ENCODE results near the gene PLCB1.

Gene PLCB1

DNA sequence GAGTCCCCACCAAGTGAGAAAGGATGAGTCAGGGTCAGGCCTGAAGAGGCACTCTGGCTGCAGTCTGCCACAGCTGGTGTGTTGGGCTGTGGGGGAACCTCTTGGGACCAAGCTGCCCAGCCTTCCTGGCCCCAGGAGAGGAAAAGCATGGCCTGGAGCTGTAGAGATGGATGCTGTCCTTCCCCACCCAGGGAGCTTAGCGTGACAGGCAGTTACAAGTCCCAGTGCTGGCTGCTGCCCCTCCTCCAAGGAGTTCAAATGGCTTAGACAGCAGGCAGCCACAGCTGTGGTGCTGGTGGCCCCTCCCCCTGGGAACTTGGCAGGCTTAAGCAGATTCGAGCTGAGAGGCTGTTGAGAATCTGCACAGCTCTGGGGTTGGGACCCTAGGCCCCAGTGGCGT, 253.2 kb downstream of the PLCB1 start:
- Histone ChIP-seq H4K20me1 (ENCODE audit: insufficient read depth, low read length) (no peaks in the 10 kb centered on the region), H3K36me3 (ENCODE audit: insufficient read depth, low read length) (no peaks in the 10 kb centered on the region; the same call in 1 of the 2 replicates), H3K27me3 (ENCODE audit: insufficient read depth, low read length) (no peaks in the 10 kb centered on the region), H3K9me3 (ENCODE audit: low read length) (no peaks in the 10 kb centered on the region; the same call in 1 of the 2 replicates), H3K9ac (ENCODE audit: low read length) (peak overlapping the region; percentile 44; the same call in 1 of the 2 replicates), H3K79me2 (ENCODE audit: insufficient read depth, low read length) (no peaks in the 10 kb centered on the region), H3K4me2 (ENCODE audit: low read length) (peak overlapping the region; percentile 19; the same call in 1 of the 2 replicates), H3K9me2 (ENCODE audit: low read depth, low read length) (no peaks in the 10 kb centered on the region), H3K4me1 (ENCODE audit: insufficient read depth, low read length, severe bottlenecking) (peaks cover 51% of the 10 kb centered on the region), H3K4me3 (ENCODE audit: low read depth, low read length, poor library complexity, severe bottlenecking) (no peak overlapping the region), H3K27ac (ENCODE audit: low read depth, low read length, poor library complexity, severe bottlenecking) (peak overlapping the region; percentile 69), H2AFZ (ENCODE audit: low read length) (no peak overlapping the region), H3F3A (ENCODE audit: insufficient read depth, low read length) (no peaks in the 10 kb centered on the region)
- TF ChIP-seq CTCF (IDR thresholded peaks at IDR 0.05; ENCODE audit: low read length) (no peak), EZH2 (IDR thresholded peaks at IDR 0.05; ENCODE audit: borderline replicate concordance, low read length) (no peak)

- H3K9me3 ChIP-seq (ENCODE audit: low read length): no peaks in the 10 kb centered on the region; the same call in 1 of the 2 replicates
- H3K9ac ChIP-seq (ENCODE audit: low read length): no peak overlapping the region
- H3K9me2 ChIP-seq (ENCODE audit: low read depth, low read length): no peaks in the 10 kb centered on the region
- peaks cover 57% of the 10 kb centered on the region for H3K4me1 ChIP-seq (ENCODE audit: insufficient read depth, low read length, severe bottlenecking)
- no peak overlapping the region for H3K4me2 ChIP-seq (ENCODE audit: low read length)
- no peak overlapping the region for H3K4me3 ChIP-seq (ENCODE audit: low read depth, low read length, poor library complexity, severe bottlenecking)
- no peaks in the 10 kb centered on the region for H3K79me2 ChIP-seq (ENCODE audit: insufficient read depth, low read length)
- H2AFZ ChIP-seq (ENCODE audit: low read length): no peak overlapping the region
- no peaks in the 10 kb centered on the region; the same call in 1 of the 2 replicates for H3K36me3 ChIP-seq (ENCODE audit: insufficient read depth, low read length)
- no peaks in the 10 kb centered on the region for H3F3A ChIP-seq (ENCODE audit: insufficient read depth, low read length)
- H3K27ac ChIP-seq (ENCODE audit: low read depth, low read length, poor library complexity, severe bottlenecking): peak overlapping the region; percentile 57
- no peaks in the 10 kb centered on the region for H4K20me1 ChIP-seq (ENCODE audit: insufficient read depth, low read length)
- no peaks in the 10 kb centered on the region for H3K27me3 ChIP-seq (ENCODE audit: insufficient read depth, low read length)
- no peak for TF ChIP-seq CTCF (IDR thresholded peaks at IDR 0.05; ENCODE audit: low read length)
- TF ChIP-seq EZH2 (IDR thresholded peaks at IDR 0.05; ENCODE audit: borderline replicate concordance, low read length): no peak
These were observed 254.9 kb downstream of the PLCB1 start for GRCh38 chr20:8386991-8387390.

- Histone ChIP-seq H3K79me2 (ENCODE audit: insufficient read depth, low read length) (no peaks in the 10 kb centered on the region), H4K20me1 (ENCODE audit: insufficient read depth, low read length) (no peaks in the 10 kb centered on the region), H3K36me3 (ENCODE audit: insufficient read depth, low read length) (no peaks in the 10 kb centered on the region; the same call in 1 of the 2 replicates), H3K9ac (ENCODE audit: low read length) (no peak overlapping the region), H3K27ac (ENCODE audit: low read depth, low read length, poor library complexity, severe bottlenecking) (peak overlapping the region; percentile 1), H3K9me3 (ENCODE audit: low read length) (no peaks in the 10 kb centered on the region; the same call in 1 of the 2 replicates), H2AFZ (ENCODE audit: low read length) (no peak overlapping the region), H3K4me1 (ENCODE audit: insufficient read depth, low read length, severe bottlenecking) (peaks cover 57% of the 10 kb centered on the region), H3K9me2 (ENCODE audit: low read depth, low read length) (no peaks in the 10 kb centered on the region), H3K4me3 (ENCODE audit: low read depth, low read length, poor library complexity, severe bottlenecking) (no peak overlapping the region), H3K4me2 (ENCODE audit: low read length) (no peak overlapping the region), H3K27me3 (ENCODE audit: insufficient read depth, low read length) (no peaks in the 10 kb centered on the region), H3F3A (ENCODE audit: insufficient read depth, low read length) (no peaks in the 10 kb centered on the region)
- TF ChIP-seq EZH2 (IDR thresholded peaks at IDR 0.05; ENCODE audit: borderline replicate concordance, low read length) (no peak), CTCF (IDR thresholded peaks at IDR 0.05; ENCODE audit: low read length) (no peak)
These were observed 256.1 kb downstream of the PLCB1 start for GRCh38 chr20:8388141-8388540.
